HEK293 (cell line): ENCODE results near the gene HSDL1.

ENCODE experiments used
- CTCF ChIA-PET: fragments of 350-600 bp; formaldehyde crosslinking; extraction: SDS; loops from one replicate; lab custom pipeline; 2021; ENCODE audit warnings: antibody characterized with exemption; lab: Yijun Ruan, JAX
- POLR2A ChIA-PET: fragments of 300-600 bp; formaldehyde crosslinking; extraction: SDS; loops from one replicate; lab custom pipeline; 2020; ENCODE audit warnings: antibody characterized with exemption, inconsistent platforms; lab: Yijun Ruan, JAX
- H3K27ac ChIP-seq: fragments of 200-500 bp; sonication (Bioruptor generic); 2 replicates; pipeline ENCODE4 v1.5.1; 2014; ENCODE audit warnings: low read depth, low read length, control low read depth, inconsistent platforms; ENCODE audit errors: extremely low read depth
- H3K36me3 ChIP-seq, 2 experiments: fragments of 200-500 bp in 1 of 2; sonication (Bioruptor generic) in 1 of 2; 1 replicate in 1 of 2; 2 replicates in 1 of 2; pipeline ENCODE4 v1.5.1; 2014 to 2017; ENCODE audit warnings: inconsistent platforms in 2 of 2, low read length in 2 of 2; ENCODE audit not compliant: control insufficient read depth in 2 of 2, insufficient read depth in 1 of 2
- H3K4me1 ChIP-seq: fragments of 200-500 bp; sonication (Bioruptor generic); 2 replicates; pipeline ENCODE4 v1.5.1; 2014; ENCODE audit warnings: mild to moderate bottlenecking, low read length, inconsistent platforms; ENCODE audit not compliant: control insufficient read depth, insufficient read depth
- H3K4me3 ChIP-seq: 2 replicates; pipeline ENCODE4 v1.5.1; 2011; ENCODE audit warnings: low read depth, mild to moderate bottlenecking, control low read depth, low read length, moderate library complexity
- H3K9me3 ChIP-seq: fragments of 200-500 bp; sonication (Bioruptor generic); 2 replicates; pipeline ENCODE4 v1.5.1; 2014; ENCODE audit warnings: low read depth, low read length, inconsistent platforms; ENCODE audit not compliant: control insufficient read depth, insufficient read depth
- AEBP2 ChIP-seq: fragments of 450-650 bp; formaldehyde crosslinking; IDR thresholded peaks from 2 replicates; pipeline ENCODE4 v1.5.1; 2016; ENCODE audit warnings: missing biosample characterization, missing genetic modification characterization, borderline replicate concordance
- PRDM2 ChIP-seq: fragments of 450-650 bp; formaldehyde crosslinking; IDR thresholded peaks from 2 replicates; pipeline ENCODE4 v1.5.1; 2016; ENCODE audit warnings: missing biosample characterization, missing genetic modification characterization, borderline replicate concordance
- REPIN1 ChIP-seq: fragments of 450-650 bp; formaldehyde crosslinking; IDR thresholded peaks from 2 replicates; pipeline ENCODE4 v1.5.1; 2017; ENCODE audit warnings: missing biosample characterization, missing genetic modification characterization, low read depth
- SALL2 ChIP-seq: fragments of 450-650 bp; formaldehyde crosslinking; IDR thresholded peaks from 2 replicates; pipeline ENCODE4 v1.5.0; 2017; ENCODE audit warnings: missing biosample characterization, mild to moderate bottlenecking, missing genetic modification characterization, borderline replicate concordance
- SP3 ChIP-seq: fragments of 450-650 bp; formaldehyde crosslinking; IDR thresholded peaks from 2 replicates; pipeline ENCODE4 v1.5.1; 2016; ENCODE audit warnings: missing biosample characterization, missing genetic modification characterization
- YY1 ChIP-seq: fragments of 450-650 bp; formaldehyde crosslinking; IDR thresholded peaks from 2 replicates; pipeline ENCODE4 v1.5.1; 2018; ENCODE audit warnings: missing biosample characterization, missing genetic modification characterization
- ZBTB11 ChIP-seq: fragments of 450-650 bp; formaldehyde crosslinking; conservative IDR thresholded peaks from 2 replicates; pipeline ENCODE4 v1.5.1; 2016; ENCODE audit warnings: low read depth, missing biosample characterization, missing genetic modification characterization
- ZBTB48 ChIP-seq: fragments of 450-650 bp; formaldehyde crosslinking; IDR thresholded peaks from 2 replicates; pipeline ENCODE4 v1.5.1; 2016; ENCODE audit warnings: missing biosample characterization, missing genetic modification characterization
- ZNF132 ChIP-seq: fragments of 450-650 bp; formaldehyde crosslinking; IDR thresholded peaks from 2 replicates; pipeline ENCODE4 v1.5.1; 2017; ENCODE audit warnings: missing biosample characterization, missing genetic modification characterization, borderline replicate concordance
- ZNF280C ChIP-seq: fragments of 450-650 bp; formaldehyde crosslinking; IDR thresholded peaks from 2 replicates; pipeline ENCODE4 v1.5.1; 2016; ENCODE audit warnings: missing biosample characterization, missing genetic modification characterization
- ZNF341 ChIP-seq: fragments of 450-650 bp; formaldehyde crosslinking; IDR thresholded peaks from 2 replicates; pipeline ENCODE4; 2016; ENCODE audit warnings: low read depth, missing biosample characterization, missing genetic modification characterization
- ZNF423 ChIP-seq: fragments of 450-650 bp; formaldehyde crosslinking; IDR thresholded peaks from 2 replicates; pipeline ENCODE4 v1.5.1; 2016; ENCODE audit warnings: missing biosample characterization, missing genetic modification characterization
- ZNF518A ChIP-seq: fragments of 450-650 bp; formaldehyde crosslinking; conservative IDR thresholded peaks from 2 replicates; pipeline ENCODE4 v1.5.1; 2016; ENCODE audit warnings: low read depth, missing biosample characterization, missing genetic modification characterization
- ZNF600 ChIP-seq: fragments of 450-650 bp; formaldehyde crosslinking; IDR thresholded peaks from 2 replicates; pipeline ENCODE4 v1.5.1; 2016; ENCODE audit warnings: missing biosample characterization, missing genetic modification characterization
- ZNF792 ChIP-seq: fragments of 450-650 bp; formaldehyde crosslinking; IDR thresholded peaks from 2 replicates; pipeline ENCODE4 v1.5.1; 2016; ENCODE audit warnings: missing biosample characterization, missing genetic modification characterization
- ZSCAN23 ChIP-seq: fragments of 450-650 bp; formaldehyde crosslinking; IDR thresholded peaks from 2 replicates; pipeline ENCODE4 v1.5.1; 2016; ENCODE audit warnings: missing biosample characterization, missing genetic modification characterization
- ZSCAN30 ChIP-seq: fragments of 450-650 bp; IDR thresholded peaks from 2 replicates; pipeline ENCODE4 v1.5.1; 2018; ENCODE audit warnings: missing biosample characterization, mild to moderate bottlenecking, missing genetic modification characterization, moderate library complexity

The HSDL1 gene

GRCh38 chr16:84144859-84145639 lies at the start of gene HSDL1, which contains the start of gene DNAAF1:
HSDL1 (minus strand) TSS chr16:84145177; CDS start chr16:84131321, 13,856 bp downstream.
DNAAF1 (plus strand) TSS chr16:84145308; CDS start chr16:84145441, 133 bp downstream.
- Histone ChIP-seq H3K4me1 (no peaks in the 10 kb centered on the region), H3K36me3 (no peaks in the 10 kb centered on the region), H3K27ac (peak within 1 kb of the TSS; percentile 34; the same call in 1 of the 2 replicates), H3K9me3 (no peaks in the 10 kb centered on the region), H3K4me3 (peak within 1 kb of the TSS; percentile 77)
- ChIA-PET CTCF (interaction anchor here (0.6 to 0.7 kb wide), 5 partner anchors 28 to 776 kb away, joined by 3 read pairs; partner anchors contain the start of gene MBTPS1), POLR2A (interaction anchor here (0.6 to 2.7 kb wide), 3 partner anchors 28 to 42 kb away, joined by 3 to 23 read pairs (median 4); partner anchors contain the start of genes MBTPS1 and TAF1C)
- TF ChIP-seq ZBTB48 (tag by site-specific recombination) (no peak), ZSCAN23 (no peak), ZNF600 (tag by site-specific recombination) (no peak), PRDM2 (no peak), SP3 (no peak), ZNF792 (tag by site-specific recombination) (peak; percentile 18; the same call in 1 of the 2 replicates), ZNF423 (tag by site-specific recombination) (no peak), ZBTB11 (tag by site-specific recombination) (no peak), ZNF341 (peak; percentile 57; the same call in 1 of the 2 replicates), SALL2 (no peak), ZNF132 (tag by site-specific recombination) (no peak), ZNF280C (tag by site-specific recombination) (no peak), ZNF518A (tag by site-specific recombination) (no peak), ZSCAN30 (tag by site-specific recombination) (no peak), YY1 (tag by site-specific recombination) (no peak), REPIN1 (tag by site-specific recombination) (0 out of 2 replicates have a peak, but pooled peaks have one; percentile 86), AEBP2 (tag by site-specific recombination) (no peak)
